ENCODE measurements around the gene LIN28B. TPM values are rescaled to one million over a fixed set of nuclear protein-coding genes. Genes with fewer than 3 reads are reported as not detected.

The LIN28B gene
- total RNA-seq, 1 experiment from 2014 or later, result 21.6 TPM

DNA sequence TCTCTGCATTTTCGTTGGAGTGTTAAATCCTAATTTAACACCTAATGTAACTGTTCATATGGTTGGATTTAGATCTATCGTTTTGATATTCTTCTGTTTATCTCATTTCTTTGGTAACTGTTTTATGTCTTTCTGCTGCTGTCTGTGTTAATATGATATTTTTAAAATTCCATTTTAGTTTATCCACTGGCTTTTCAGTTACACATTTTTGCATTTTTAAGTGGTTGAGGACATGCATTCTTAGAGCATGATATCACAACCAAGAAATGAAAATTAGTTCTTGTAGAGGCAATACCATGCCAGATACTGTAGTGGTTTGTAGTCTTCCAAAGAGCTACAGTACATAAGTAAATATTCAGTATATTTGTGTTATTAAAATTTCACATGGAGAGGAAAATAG lies 58.6 kb downstream of the LIN28B start:
- Histone ChIP-seq H3K27me3 (replicated peaks; ENCODE audit: insufficient read depth, low read depth, low read length, poor library complexity) (no peaks in the 10 kb centered on the region), H3K36me3 (ENCODE audit: insufficient read depth, low read length, poor library complexity, severe bottlenecking) (no peaks in the 10 kb centered on the region), H3K4me3 (ENCODE audit: low read depth, low read length, poor library complexity, severe bottlenecking) (no peak overlapping the region), H3K27ac (ENCODE audit: low read depth, low read length, poor library complexity, severe bottlenecking) (peak overlapping the region; percentile 54), H3K4me1 (ENCODE audit: insufficient read depth, low read length, poor library complexity, severe bottlenecking) (peaks cover 11% of the 10 kb centered on the region), H3K9me3 (ENCODE audit: low read depth, low read length, poor library complexity, severe bottlenecking) (no peaks in the 10 kb centered on the region)
- TF ChIP-seq, protein P1, sequence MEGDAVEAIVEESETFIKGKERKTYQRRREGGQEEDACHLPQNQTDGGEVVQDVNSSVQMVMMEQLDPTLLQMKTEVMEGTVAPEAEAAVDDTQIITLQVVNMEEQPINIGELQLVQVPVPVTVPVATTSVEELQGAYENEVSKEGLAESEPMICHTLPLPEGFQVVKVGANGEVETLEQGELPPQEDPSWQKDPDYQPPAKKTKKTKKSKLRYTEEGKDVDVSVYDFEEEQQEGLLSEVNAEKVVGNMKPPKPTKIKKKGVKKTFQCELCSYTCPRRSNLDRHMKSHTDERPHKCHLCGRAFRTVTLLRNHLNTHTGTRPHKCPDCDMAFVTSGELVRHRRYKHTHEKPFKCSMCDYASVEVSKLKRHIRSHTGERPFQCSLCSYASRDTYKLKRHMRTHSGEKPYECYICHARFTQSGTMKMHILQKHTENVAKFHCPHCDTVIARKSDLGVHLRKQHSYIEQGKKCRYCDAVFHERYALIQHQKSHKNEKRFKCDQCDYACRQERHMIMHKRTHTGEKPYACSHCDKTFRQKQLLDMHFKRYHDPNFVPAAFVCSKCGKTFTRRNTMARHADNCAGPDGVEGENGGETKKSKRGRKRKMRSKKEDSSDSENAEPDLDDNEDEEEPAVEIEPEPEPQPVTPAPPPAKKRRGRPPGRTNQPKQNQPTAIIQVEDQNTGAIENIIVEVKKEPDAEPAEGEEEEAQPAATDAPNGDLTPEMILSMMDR (conservative IDR thresholded peaks at IDR 0.05; ENCODE audit: low read depth, low read length), result no peak
- TF ChIP-seq EZH2 (IDR thresholded peaks at IDR 0.05; ENCODE audit: borderline replicate concordance, low read depth, low read length, poor library complexity, severe bottlenecking), result no peak
- ChIA-PET POLR2A (ENCODE audit: low non-redundant PET) (interaction anchor here (0.8 kb wide), 1 partner anchor 1604 kb away, joined by 7 read pairs; no protein-coding TSS in a partner anchor), CTCF (no interaction called here)
- no TSS peak for BruUV-seq (replicated peaks)
- DNase-seq (ENCODE audit: low spot score), result peak; percentile 52
- intact Hi-C loops (cut with micrococcal nuclease; ENCODE audit: unreplicated experiment), result no loop called here

DNA sequence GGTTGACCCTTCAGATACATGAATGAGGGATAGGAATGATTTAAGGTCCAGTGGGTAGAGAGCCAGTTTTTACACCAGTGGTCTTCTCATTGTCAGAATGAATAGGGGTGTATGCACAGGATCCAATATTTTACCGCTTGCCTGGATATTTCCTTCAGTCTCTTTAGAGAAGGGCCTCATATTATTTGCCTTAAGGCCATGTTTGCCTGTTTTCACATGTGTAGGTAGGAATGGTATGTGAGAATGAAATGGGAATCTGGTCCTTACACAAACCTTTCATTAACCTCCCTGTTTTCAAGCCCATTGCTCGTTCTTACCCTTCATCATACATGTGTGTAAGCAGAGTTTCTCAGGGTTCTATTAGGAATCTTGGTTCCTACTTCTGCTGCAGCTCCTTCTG lies 62.4 kb downstream of the LIN28B start:
- H3K9me3 ChIP-seq (ENCODE audit: low read depth, low read length, poor library complexity, severe bottlenecking), result no peaks in the 10 kb centered on the region
- H3K4me1 ChIP-seq (ENCODE audit: insufficient read depth, low read length, poor library complexity, severe bottlenecking), result peaks cover 11% of the 10 kb centered on the region
- H3K36me3 ChIP-seq (ENCODE audit: insufficient read depth, low read length, poor library complexity, severe bottlenecking), result no peaks in the 10 kb centered on the region
- ChIA-PET POLR2A (ENCODE audit: low non-redundant PET) (no interaction called here), CTCF (no interaction called here)
- DNase-seq (ENCODE audit: low spot score), result no peak
- H3K27me3 ChIP-seq (replicated peaks; ENCODE audit: insufficient read depth, low read depth, low read length, poor library complexity), result no peaks in the 10 kb centered on the region
- BruUV-seq (replicated peaks), result no TSS peak
- TF ChIP-seq, protein P1 (conservative IDR thresholded peaks at IDR 0.05; ENCODE audit: low read depth, low read length), result no peak
- no peak for TF ChIP-seq EZH2 (IDR thresholded peaks at IDR 0.05; ENCODE audit: borderline replicate concordance, low read depth, low read length, poor library complexity, severe bottlenecking)
- no peak overlapping the region for H3K27ac ChIP-seq (ENCODE audit: low read depth, low read length, poor library complexity, severe bottlenecking)
- no peak overlapping the region for H3K4me3 ChIP-seq (ENCODE audit: low read depth, low read length, poor library complexity, severe bottlenecking)
- intact Hi-C loops (cut with micrococcal nuclease; ENCODE audit: unreplicated experiment), result no loop called here

DNA sequence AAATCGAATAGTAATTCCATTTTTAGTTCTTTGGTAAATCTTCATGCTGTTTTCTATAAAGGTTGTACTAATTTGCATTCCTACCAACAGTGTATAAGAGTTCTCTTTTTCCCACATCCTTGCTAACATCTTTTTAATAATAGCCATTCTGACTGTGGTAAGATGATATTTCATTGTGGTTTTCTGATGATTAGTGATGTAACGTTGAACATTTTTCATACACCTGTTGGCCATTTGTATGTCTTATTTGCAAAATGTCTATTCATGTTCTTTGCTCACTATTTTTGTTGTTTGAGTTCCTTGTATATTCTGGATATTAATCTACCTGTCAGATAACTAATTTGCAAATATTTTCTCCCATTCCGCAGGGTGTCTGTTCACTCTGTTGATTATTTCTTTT lies 64.5 kb downstream of the LIN28B start:
- Histone ChIP-seq H3K4me1 (ENCODE audit: insufficient read depth, low read length, poor library complexity, severe bottlenecking) (no peaks in the 10 kb centered on the region), H3K27me3 (replicated peaks; ENCODE audit: insufficient read depth, low read depth, low read length, poor library complexity) (no peaks in the 10 kb centered on the region), H3K4me3 (ENCODE audit: low read depth, low read length, poor library complexity, severe bottlenecking) (no peak overlapping the region), H3K9me3 (ENCODE audit: low read depth, low read length, poor library complexity, severe bottlenecking) (no peaks in the 10 kb centered on the region), H3K36me3 (ENCODE audit: insufficient read depth, low read length, poor library complexity, severe bottlenecking) (no peaks in the 10 kb centered on the region), H3K27ac (ENCODE audit: low read depth, low read length, poor library complexity, severe bottlenecking) (no peak overlapping the region)
- intact Hi-C loops (cut with micrococcal nuclease; ENCODE audit: unreplicated experiment), result no loop called here
- ChIA-PET CTCF (no interaction called here), POLR2A (ENCODE audit: low non-redundant PET) (no interaction called here)
- no peak for TF ChIP-seq EZH2 (IDR thresholded peaks at IDR 0.05; ENCODE audit: borderline replicate concordance, low read depth, low read length, poor library complexity, severe bottlenecking)
- TF ChIP-seq, protein P1 (conservative IDR thresholded peaks at IDR 0.05; ENCODE audit: low read depth, low read length), result no peak
- no peak for DNase-seq (ENCODE audit: low spot score)
- no TSS peak for BruUV-seq (replicated peaks)
